Subcutaneous adipose tissue (tissue), 4 donors: ENCODE results near the gene MGP. TPM values are rescaled to one million over a fixed set of nuclear protein-coding genes. Genes with fewer than 3 reads are reported as not detected.

ENCODE experiments used
- total RNA-seq, 4 donors: library from RNA; depleted of rRNA; stranded (reverse); fragments of >200 nt; gene quantifications; one replicate each; pipeline ENCODE4 v1.1.0, GENCODE V29; 2016
- TF ChIP-seq, protein P1 (sequence below): fragments of 450-650 bp; IDR thresholded peaks from one replicate; pipeline ENCODE4 v1.5.1; 2016; ENCODE audit warnings: low read depth, mild to moderate bottlenecking, control low read depth, antibody characterized with exemption, moderate library complexity

MGP gene
- total RNA-seq, 4 donors from 2014 or later: 192 to 366 (median 221) TPM

- TF ChIP-seq, protein P1, sequence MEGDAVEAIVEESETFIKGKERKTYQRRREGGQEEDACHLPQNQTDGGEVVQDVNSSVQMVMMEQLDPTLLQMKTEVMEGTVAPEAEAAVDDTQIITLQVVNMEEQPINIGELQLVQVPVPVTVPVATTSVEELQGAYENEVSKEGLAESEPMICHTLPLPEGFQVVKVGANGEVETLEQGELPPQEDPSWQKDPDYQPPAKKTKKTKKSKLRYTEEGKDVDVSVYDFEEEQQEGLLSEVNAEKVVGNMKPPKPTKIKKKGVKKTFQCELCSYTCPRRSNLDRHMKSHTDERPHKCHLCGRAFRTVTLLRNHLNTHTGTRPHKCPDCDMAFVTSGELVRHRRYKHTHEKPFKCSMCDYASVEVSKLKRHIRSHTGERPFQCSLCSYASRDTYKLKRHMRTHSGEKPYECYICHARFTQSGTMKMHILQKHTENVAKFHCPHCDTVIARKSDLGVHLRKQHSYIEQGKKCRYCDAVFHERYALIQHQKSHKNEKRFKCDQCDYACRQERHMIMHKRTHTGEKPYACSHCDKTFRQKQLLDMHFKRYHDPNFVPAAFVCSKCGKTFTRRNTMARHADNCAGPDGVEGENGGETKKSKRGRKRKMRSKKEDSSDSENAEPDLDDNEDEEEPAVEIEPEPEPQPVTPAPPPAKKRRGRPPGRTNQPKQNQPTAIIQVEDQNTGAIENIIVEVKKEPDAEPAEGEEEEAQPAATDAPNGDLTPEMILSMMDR: no peak
Observed at GRCh38 chr12:14860490-14860889, 25.2 kb downstream of the MGP start.

GRCh38 chr12:14858513-14858912, 27.1 kb downstream of the MGP start:
- TF ChIP-seq, protein P1: no peak

- TF ChIP-seq, protein P1: no peak
Observed at GRCh38 chr12:14854586-14855183, 31.0 kb downstream of the MGP start.

DNA sequence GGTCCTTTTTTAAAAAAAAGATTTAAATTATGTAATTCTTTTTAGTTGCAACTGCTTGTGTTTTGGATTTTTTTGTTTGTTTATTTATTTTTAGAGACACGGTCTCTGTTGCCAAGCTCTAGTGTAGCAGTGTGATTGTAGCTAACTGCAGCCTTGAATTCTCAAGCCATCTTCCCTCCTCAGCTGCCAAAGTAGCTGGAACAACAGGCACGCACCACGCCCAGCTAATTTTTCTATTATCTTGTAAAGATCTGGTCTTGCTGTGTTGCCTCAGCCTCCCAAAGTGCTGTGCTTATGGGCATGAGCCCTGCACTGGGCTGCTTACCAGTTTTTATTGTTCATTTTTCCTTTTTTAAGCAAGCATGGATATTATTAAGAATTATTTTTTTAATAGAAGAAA, 31.7 kb downstream of the MGP start:
- TF ChIP-seq, protein P1: no peak

GRCh38 chr12:14852880-14853279, 32.8 kb downstream of the MGP start:
- TF ChIP-seq, protein P1: no peak

- TF ChIP-seq, protein P1: no peak
Observed at GRCh38 chr12:14850929-14851663, 34.6 kb downstream of the MGP start.

DNA sequence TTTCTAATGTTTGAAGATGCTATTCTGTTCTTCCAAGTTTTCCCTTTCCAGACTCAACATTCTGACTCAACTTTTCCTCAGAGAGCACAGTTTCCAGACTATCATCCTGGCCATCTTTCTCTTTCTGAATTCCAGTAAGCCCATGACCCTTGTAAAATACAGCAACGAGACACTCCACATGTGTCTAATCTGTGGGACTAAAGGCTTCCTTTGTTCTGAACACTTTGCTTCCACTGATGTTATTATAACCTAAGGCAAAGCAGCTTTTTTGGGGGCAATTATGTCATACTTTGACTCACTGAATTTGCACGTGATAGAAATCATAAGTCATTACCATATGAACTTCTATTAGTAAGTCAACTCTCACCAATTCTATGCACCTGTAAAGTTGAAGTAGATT, 36.0 kb downstream of the MGP start:
- TF ChIP-seq, protein P1: no peak
